ENCODE results near the gene ZNF750. TPM values are rescaled to one million over a fixed set of nuclear protein-coding genes. Genes with fewer than 3 reads are reported as not detected.

ZNF750 gene
- total and polyA plus RNA-seq, 12 donors = 0.07 to 0.20 (median 0.11) TPM; not detected in 8

DNA sequence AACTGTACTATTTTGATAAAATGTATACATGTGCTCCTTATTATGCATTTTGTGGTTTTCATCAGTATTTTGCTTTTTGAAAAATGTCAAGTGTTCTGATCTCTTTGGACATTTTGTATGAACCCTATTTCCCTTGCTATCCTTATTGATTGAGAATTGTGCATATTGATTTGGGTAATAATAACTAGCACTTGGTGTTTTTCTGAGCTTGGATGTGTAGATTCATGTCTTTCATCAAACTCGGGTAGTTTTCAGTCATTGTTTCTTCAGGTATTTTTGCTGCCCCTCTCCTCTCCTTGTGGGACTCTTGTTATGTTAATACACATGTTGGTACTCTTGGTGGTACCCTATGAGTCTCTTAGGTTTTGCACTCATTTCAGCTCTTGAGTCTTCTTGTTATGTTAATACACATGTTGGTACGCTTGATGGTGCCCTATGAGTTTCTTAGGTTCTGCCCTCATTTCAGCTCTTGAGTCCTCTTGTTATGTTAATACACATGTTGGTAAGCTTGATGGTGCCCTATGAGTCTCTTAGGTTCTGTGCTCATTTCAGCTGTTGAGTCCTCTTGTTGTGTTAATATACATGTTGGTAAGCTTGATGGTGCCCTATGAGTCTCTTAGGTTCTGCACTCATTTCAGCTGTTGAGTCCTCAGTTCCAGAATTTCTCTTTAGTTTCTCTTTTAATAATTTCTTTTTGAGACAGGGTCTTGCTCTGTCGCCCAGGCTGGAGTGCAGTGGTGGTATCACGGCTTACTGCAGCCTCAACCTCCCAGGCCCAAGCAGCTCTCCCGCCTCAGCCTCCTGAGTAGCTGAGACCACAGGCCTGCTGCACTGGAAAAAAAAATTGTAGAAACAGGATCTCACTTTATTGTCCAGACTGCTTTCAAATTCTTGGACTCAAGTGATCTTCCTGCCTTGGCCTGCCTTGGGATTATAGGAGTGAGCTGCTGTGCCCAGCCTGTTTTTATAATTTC is 19.3 kb downstream of the ZNF750 start:
- Histone ChIP-seq H3K9me3 (replicated peaks in 1 of 3) (peaks cover 0 to 7% (median 0%) of the 10 kb centered on the region in 3 donors), H3K4me3 (no peak overlapping the region), H3K27me3 (no peaks in the 10 kb centered on the region), H3K36me3 (replicated peaks in 1 of 2) (no peaks in the 10 kb centered on the region), H3K27ac (no peak overlapping the region), H3K4me1 (replicated peaks in 1 of 2) (no peaks in the 10 kb centered on the region)
- TF ChIP-seq POLR2A (IDR thresholded peaks at IDR 0.05) = no peak
- TF ChIP-seq, protein P1, sequence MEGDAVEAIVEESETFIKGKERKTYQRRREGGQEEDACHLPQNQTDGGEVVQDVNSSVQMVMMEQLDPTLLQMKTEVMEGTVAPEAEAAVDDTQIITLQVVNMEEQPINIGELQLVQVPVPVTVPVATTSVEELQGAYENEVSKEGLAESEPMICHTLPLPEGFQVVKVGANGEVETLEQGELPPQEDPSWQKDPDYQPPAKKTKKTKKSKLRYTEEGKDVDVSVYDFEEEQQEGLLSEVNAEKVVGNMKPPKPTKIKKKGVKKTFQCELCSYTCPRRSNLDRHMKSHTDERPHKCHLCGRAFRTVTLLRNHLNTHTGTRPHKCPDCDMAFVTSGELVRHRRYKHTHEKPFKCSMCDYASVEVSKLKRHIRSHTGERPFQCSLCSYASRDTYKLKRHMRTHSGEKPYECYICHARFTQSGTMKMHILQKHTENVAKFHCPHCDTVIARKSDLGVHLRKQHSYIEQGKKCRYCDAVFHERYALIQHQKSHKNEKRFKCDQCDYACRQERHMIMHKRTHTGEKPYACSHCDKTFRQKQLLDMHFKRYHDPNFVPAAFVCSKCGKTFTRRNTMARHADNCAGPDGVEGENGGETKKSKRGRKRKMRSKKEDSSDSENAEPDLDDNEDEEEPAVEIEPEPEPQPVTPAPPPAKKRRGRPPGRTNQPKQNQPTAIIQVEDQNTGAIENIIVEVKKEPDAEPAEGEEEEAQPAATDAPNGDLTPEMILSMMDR (IDR thresholded peaks at IDR 0.05) = no peak
- 95 to 98% (median 97%) methylated on average over 5 of the region's 5 CpGs for WGBS, 4 donors
- DNase-seq = no peak
- intact Hi-C loops (cut with DNase I) = no loop called here

DNA sequence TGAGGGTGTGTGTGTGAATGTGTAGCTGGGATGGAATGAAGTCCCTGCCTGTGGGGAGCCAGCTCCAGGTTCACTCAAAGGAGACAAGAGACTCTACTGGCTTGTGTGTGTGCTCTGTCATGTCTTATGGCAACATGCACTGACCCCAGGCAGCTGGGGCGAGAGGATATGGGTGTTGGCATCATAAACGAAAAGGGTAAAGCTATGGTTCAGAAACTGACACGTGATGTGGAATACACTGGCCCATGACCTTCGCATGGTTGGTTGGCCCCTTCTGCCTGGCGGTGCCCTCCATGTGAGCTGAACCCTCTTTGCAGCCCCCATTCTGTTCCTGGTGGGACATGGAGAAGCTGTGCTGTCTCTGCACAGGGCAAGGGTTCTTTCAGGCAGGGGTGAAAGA is 21.9 kb downstream of the ZNF750 start:
- Histone ChIP-seq H3K9me3 (replicated peaks in 1 of 3) (peaks cover 0 to 7% (median 0%) of the 10 kb centered on the region in 3 donors), H3K36me3 (replicated peaks in 1 of 2) (no peaks in the 10 kb centered on the region), H3K27ac (no peak overlapping the region), H3K4me3 (no peak overlapping the region), H3K4me1 (replicated peaks in 1 of 2) (no peaks in the 10 kb centered on the region), H3K27me3 (no peaks in the 10 kb centered on the region)
- intact Hi-C loops (cut with DNase I) = no loop called here
- WGBS, 4 donors = 95 to 97% (median 96%) methylated on average over 5 of the region's 5 CpGs
- DNase-seq = no peak
- TF ChIP-seq, protein P1 (IDR thresholded peaks at IDR 0.05) = no peak
- no peak for TF ChIP-seq POLR2A (IDR thresholded peaks at IDR 0.05)

DNA sequence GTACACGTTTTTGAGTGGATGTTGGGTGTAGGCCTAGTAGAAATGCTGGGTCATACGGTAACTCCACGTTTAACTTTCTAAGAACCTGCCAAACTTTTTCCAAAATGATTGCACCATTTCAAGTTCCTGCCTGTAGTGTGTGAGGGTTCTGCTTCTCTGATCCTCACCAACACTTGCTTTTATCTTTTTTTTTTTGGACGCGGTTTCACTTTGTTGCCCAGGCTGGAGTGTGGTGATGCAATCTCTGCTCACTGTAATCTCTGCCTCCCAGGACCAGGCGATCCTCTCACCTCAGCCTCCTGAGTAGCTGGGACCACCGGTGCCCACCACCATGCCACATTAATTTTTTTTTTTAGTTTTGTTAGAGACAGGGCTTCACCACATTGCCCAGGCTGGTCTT is 23.5 kb downstream of the ZNF750 start:
- intact Hi-C loops (cut with DNase I) = no loop called here
- WGBS, 4 donors = 82 to 89% (median 85%) methylated on average over 7 of the region's 7 CpGs
- no peaks in the 10 kb centered on the region for H3K4me1 ChIP-seq (replicated peaks in 1 of 2)
- no peaks in the 10 kb centered on the region for H3K27me3 ChIP-seq
- H3K4me3 ChIP-seq = no peak overlapping the region
- DNase-seq = no peak
- H3K27ac ChIP-seq = no peak overlapping the region
- H3K36me3 ChIP-seq (replicated peaks in 1 of 2) = no peaks in the 10 kb centered on the region
- TF ChIP-seq, protein P1 (IDR thresholded peaks at IDR 0.05) = no peak
- TF ChIP-seq POLR2A (IDR thresholded peaks at IDR 0.05) = no peak
- peaks cover 0 to 7% (median 0%) of the 10 kb centered on the region in 3 donors for H3K9me3 ChIP-seq (replicated peaks in 1 of 3)

DNA sequence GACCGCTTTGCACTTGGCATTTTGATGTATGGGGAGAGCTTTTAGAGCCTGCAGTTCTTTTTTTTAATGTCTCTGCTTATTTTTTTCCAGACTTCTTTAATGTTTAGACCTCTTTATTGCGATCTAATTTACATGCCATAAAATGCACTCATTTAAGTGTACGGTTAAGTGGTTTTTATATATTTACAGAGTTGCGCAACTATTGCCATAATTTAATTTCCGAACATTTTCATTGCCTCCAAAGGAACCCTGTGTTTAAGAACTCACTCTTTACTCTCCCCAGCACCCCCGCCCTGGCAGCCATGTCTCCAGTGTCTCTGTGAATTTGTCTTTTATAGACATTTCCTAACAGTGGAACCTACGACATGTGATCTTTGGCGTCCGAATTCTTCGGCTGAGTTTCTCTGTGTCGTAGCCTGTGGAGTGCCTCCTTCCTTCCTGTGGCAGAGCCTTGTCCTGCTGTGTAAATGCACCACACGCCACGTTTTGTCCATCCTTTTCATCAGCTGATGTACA is 24.0 kb downstream of the ZNF750 start:
- TF ChIP-seq, protein P1 (IDR thresholded peaks at IDR 0.05) = no peak
- no peak for TF ChIP-seq POLR2A (IDR thresholded peaks at IDR 0.05)
- intact Hi-C loops (cut with DNase I) = no loop called here
- H3K27me3 ChIP-seq = no peaks in the 10 kb centered on the region
- H3K4me1 ChIP-seq (replicated peaks in 1 of 2) = no peaks in the 10 kb centered on the region
- WGBS, 4 donors = 89 to 97% (median 92%) methylated on average over 13 of the region's 13 CpGs
- H3K4me3 ChIP-seq = no peak overlapping the region
- H3K27ac ChIP-seq = no peak overlapping the region
- peaks cover 0 to 7% (median 0%) of the 10 kb centered on the region in 3 donors for H3K9me3 ChIP-seq (replicated peaks in 1 of 3)
- no peaks in the 10 kb centered on the region for H3K36me3 ChIP-seq (replicated peaks in 1 of 2)
- no peak for DNase-seq
